ENCODE measurements around the gene TIMM10B. TPM values are rescaled to one million over a fixed set of nuclear protein-coding genes. Genes with fewer than 3 reads are reported as not detected.
"Not testable (repeated sequence)": the region's sequence is repeated elsewhere in the genome, so short reads cannot be mapped to it uniquely, and the experiment has no call there.

Gene TIMM10B
- total RNA-seq, 4 donors from 2014 or later = 37.1 to 66.6 (median 51.7) TPM

DNA sequence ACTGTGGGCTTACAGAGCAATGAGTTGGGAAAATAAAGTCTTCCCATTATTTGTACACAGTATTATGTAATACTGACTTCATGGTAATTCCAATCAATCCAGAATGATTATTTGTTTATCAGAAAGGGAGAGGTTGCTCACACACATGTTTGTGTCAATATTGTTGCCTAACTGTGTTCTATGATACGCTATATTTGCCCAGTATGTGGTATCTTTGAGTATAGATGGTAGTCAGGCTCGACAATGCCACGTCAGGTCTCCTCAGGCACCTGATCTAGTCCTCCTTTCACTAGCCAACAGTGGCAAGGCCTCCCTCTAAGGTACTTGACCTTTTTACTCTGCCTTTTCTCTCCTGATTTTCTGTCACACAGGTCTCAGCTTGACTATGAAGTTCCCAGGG, 21.1 kb downstream of the TIMM10B start:
- 94 to 96% methylated on average over 3 of the region's 3 CpGs for WGBS, 2 donors
- peaks cover 0 to 39% (median 7%) of the 10 kb centered on the region in 3 donors for H3K36me3 ChIP-seq
- TF ChIP-seq, protein P1, sequence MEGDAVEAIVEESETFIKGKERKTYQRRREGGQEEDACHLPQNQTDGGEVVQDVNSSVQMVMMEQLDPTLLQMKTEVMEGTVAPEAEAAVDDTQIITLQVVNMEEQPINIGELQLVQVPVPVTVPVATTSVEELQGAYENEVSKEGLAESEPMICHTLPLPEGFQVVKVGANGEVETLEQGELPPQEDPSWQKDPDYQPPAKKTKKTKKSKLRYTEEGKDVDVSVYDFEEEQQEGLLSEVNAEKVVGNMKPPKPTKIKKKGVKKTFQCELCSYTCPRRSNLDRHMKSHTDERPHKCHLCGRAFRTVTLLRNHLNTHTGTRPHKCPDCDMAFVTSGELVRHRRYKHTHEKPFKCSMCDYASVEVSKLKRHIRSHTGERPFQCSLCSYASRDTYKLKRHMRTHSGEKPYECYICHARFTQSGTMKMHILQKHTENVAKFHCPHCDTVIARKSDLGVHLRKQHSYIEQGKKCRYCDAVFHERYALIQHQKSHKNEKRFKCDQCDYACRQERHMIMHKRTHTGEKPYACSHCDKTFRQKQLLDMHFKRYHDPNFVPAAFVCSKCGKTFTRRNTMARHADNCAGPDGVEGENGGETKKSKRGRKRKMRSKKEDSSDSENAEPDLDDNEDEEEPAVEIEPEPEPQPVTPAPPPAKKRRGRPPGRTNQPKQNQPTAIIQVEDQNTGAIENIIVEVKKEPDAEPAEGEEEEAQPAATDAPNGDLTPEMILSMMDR (IDR thresholded peaks at IDR 0.05) = no peak
- no peak for TF ChIP-seq EP300 (IDR thresholded peaks at IDR 0.05)
- no peak for TF ChIP-seq POLR2A (IDR thresholded peaks at IDR 0.05)

DNA sequence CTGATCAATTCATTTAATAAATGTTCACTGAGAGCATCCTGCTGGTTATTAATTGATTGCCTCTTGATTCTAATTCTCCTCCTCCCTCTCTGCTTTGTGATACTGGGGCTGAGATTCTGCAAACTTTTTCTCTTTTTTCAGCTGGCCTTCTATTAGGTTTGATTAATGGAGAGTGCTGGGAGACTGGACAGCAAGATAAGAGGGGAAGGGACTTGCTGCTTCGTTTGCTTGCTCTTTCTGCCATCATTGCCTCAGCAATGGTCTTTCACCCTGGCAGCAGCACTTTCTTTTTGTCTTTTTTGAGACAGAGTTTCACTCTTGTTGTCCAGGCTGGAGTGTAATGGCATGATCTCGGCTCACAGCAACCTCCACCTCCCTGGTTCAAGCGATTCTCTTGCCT, 22.9 kb downstream of the TIMM10B start:
- no peak for DNase-seq (ENCODE audit: low spot score in 2 of 2)
- Histone ChIP-seq H3K27ac (no peak overlapping the region), H3K4me1 (no peaks in the 10 kb centered on the region), H3K9me3 (no peaks in the 10 kb centered on the region), H3K36me3 (peaks cover 0 to 33% (median 9%) of the 10 kb centered on the region in 3 donors), H3K27me3 (no peaks in the 10 kb centered on the region), H3K4me3 (no peak overlapping the region)
- TF ChIP-seq EP300 (IDR thresholded peaks at IDR 0.05) (no peak), POLR2A (IDR thresholded peaks at IDR 0.05) (no peak)
- TF ChIP-seq, protein P1 (IDR thresholded peaks at IDR 0.05) = no peak
- 84 to 88% methylated on average over 3 of the region's 3 CpGs for WGBS, 2 donors

More for the DNA sequence above, 21.1 kb downstream of the TIMM10B start:
- Histone ChIP-seq H3K27me3 (no peaks in the 10 kb centered on the region), H3K4me1 (peaks cover 0 to 12% (median 0%) of the 10 kb centered on the region in 4 donors), H3K27ac (no peak overlapping the region), H3K4me3 (no peak overlapping the region), H3K9me3 (no peaks in the 10 kb centered on the region)
- DNase-seq (ENCODE audit: low spot score in 2 of 2) = no peak

DNA sequence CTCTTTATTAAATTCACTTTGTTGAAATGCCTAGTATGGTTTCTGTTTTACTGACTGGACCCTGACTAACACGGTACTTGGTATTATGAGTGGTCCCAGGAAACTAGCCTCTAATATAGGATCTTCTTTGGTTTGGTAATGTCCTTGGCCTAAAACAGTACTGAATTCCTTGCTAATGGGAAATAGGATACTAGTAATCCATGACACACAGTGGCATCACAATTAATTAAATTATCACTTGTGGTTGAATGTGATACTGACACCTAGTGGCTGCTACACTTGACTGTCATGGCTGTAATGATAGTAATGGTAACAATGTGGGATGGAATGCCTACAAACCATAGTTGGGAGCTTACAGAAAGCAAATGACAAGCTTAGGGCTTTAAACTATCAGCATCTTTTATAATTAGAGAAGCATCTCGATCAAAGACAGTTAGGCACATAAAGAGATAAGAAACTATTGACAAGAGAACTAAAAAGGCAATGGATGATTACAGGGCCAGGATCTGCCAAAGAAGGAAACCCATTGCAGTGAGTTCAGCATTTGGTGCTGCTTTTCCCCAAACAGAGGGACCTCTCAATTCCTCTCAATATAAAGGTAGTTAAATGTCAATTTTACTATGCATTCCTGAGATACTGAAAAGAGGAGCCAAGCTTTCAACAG, 24.4 kb downstream of the TIMM10B start:
- Histone ChIP-seq H3K4me1 (no peaks in the 10 kb centered on the region), H3K36me3 (peaks cover 0 to 48% (median 14%) of the 10 kb centered on the region in 3 donors), H3K27me3 (no peaks in the 10 kb centered on the region), H3K9me3 (no peaks in the 10 kb centered on the region), H3K4me3 (no peak overlapping the region), H3K27ac (no peak overlapping the region)
- 56 to 62% methylated on average over 2 of the region's 2 CpGs for WGBS, 2 donors
- TF ChIP-seq, protein P1 (IDR thresholded peaks at IDR 0.05) = peak; percentile 63 to 67 (median 65)
- TF ChIP-seq POLR2A (IDR thresholded peaks at IDR 0.05) (no peak), EP300 (IDR thresholded peaks at IDR 0.05) (no peak)
- peak in 1 of 2 donors; percentile 49 for DNase-seq (ENCODE audit: low spot score in 2 of 2)

DNA sequence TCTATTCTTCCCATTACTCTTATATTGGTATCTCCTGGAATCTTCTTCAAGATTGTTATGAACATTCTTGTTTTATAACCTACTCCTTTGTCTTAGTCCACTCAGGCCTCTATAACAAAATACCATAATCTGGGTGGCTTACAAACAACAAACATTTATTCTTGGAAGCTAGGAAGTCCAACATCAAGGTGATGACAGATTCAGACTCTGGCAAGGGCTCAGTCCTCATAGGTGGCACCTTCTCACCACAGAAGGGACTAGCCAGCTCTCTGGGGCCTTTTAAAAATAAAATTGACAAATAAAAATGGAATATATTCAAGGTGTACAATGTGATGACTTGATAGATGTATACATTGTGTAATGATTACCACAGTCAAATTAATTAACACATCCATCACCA, 35.6 kb downstream of the TIMM10B start:
- peaks cover 0 to 76% (median 7%) of the 10 kb centered on the region in 3 donors for H3K36me3 ChIP-seq
- DNase-seq (ENCODE audit: low spot score in 2 of 2) = no peak
- no peak overlapping the region for H3K27ac ChIP-seq
- no peaks in the 10 kb centered on the region for H3K27me3 ChIP-seq
- no peaks in the 10 kb centered on the region for H3K9me3 ChIP-seq
- no peaks in the 10 kb centered on the region for H3K4me1 ChIP-seq
- H3K4me3 ChIP-seq = no peak overlapping the region
- TF ChIP-seq POLR2A (IDR thresholded peaks at IDR 0.05) (no peak), EP300 (IDR thresholded peaks at IDR 0.05) (no peak)
- TF ChIP-seq, protein P1 (IDR thresholded peaks at IDR 0.05) = no peak

DNA sequence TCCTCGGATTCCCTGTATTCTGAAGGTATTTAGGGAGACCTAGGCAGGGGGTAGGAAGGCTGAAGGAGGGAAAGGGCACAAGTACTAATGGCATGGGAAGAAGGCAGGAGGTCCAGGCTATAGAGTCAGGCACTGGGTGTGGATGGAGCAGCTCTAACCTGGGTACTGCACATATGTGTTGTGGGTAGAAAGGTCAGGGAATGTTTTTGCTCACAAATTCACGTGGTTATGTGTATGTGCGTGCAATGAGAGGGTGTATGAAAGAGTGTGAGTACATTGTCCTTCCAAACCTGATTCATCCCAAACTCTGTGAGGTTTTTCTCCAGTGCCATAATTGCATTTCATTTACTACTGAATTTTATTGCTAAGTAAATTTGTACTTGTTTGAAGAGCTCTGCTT, 39.0 kb downstream of the TIMM10B start:
- TF ChIP-seq EP300 (IDR thresholded peaks at IDR 0.05) (no peak), POLR2A (IDR thresholded peaks at IDR 0.05) (no peak)
- TF ChIP-seq, protein P1 (IDR thresholded peaks at IDR 0.05) = no peak
- H3K4me3 ChIP-seq = no peak overlapping the region
- peaks cover 0 to 58% (median 0%) of the 10 kb centered on the region in 3 donors for H3K36me3 ChIP-seq
- no peak overlapping the region for H3K27ac ChIP-seq
- H3K9me3 ChIP-seq = no peaks in the 10 kb centered on the region
- no peak for DNase-seq (ENCODE audit: low spot score in 2 of 2)
- H3K27me3 ChIP-seq = no peaks in the 10 kb centered on the region
- WGBS, 2 donors = 85 to 86% methylated on average over 3 of the region's 3 CpGs
- no peaks in the 10 kb centered on the region for H3K4me1 ChIP-seq

DNA sequence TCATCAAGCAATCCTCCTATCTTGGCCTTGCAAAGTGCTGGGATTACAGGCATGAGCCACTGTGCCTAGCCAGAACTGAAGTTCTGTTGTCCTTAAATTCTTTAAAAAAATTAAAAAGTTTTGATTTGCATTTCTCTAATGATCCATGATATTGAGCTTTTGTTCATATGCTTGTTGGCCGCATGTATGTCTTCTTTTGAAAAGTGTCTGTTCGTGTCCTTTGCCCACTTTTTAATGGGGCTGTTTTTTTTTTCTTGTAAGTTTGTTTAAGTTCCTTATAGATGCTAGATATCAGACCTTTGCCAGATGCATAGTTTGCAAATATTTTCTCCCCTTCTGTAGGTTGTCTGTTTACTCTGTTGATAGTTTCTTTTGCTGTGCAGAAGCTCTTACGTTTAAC, 40.6 kb downstream of the TIMM10B start:
- DNase-seq (ENCODE audit: low spot score in 2 of 2); H3K4me3 ChIP-seq; H3K4me1 ChIP-seq; H3K27ac ChIP-seq; H3K27me3 ChIP-seq; H3K9me3 ChIP-seq: not testable (repeated sequence)
- peaks cover 0 to 54% (median 0%) of the 10 kb centered on the region in 3 donors for H3K36me3 ChIP-seq
- WGBS, 2 donors = 92% methylated on average over 3 of the region's 3 CpGs
